GM18909 (cell line): ENCODE measurements around the gene PTPRT.

Experiments
- ATAC-seq: cut with Tn5 transposase; IDR thresholded peaks from one replicate; pipeline ENCODE4 v1.9.1; 2021; ENCODE audit warnings: mild to moderate bottlenecking; ENCODE audit not compliant: unreplicated experiment, poor library complexity

The PTPRT gene

DNA sequence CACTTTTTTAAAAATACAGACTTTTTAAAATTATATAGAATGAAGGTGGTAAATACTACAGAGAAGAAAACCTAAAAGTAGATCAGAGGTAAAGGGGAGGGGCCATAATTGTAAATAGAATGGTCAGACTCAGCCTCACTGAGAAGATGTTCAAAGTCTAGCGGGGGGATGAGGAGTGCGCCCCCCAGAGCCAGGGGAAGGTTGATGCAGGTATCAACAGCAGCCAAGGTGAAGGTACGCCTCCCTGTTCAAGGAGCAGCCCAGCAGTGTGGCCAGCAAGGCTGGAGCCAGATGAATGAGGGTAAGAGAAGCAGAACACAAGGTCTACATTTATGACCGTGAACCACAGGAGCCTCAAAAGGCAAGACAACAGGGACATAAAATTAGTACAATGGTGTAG, 204.1 kb downstream of the PTPRT start:
- no peak for ATAC-seq

DNA sequence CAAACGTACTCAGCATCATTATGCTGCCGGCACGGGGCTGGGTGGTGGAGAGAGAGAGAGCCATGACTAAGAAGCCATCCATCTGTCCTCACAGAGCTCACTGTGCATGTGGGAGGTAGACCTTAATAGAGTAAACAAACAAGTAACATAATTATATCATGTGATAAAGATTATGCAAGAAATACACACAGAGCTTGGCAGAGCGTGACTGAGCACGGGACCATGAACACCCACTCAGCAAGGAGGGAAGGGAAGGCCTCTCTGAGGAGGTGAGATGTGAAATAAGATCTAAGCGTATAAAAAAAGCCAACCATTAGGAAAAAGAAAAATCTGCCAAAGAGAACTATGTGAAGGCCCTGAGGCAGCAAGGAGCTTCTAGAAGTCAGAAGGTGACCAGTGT, 207.5 kb downstream of the PTPRT start:
- ATAC-seq = no peak

DNA sequence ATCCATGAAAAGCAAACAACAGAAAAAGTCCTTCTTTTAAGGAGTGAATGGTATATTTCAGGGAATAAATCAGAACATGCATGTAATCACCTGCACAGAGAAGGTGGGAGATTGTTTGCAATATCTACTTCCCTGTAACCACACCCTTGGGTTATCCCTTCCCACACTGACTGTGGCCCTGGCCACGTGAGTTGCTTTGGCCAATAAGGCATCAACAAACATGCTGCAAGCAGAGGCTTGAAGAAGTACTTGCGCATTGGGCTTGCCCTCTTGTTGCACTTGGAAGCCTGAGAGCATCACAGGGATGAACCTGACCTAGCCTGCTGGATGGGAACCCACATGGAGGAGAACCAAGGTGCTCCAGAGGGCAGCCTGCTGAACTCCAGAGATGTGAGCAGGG, 208.5 kb downstream of the PTPRT start:
- no peak for ATAC-seq

DNA sequence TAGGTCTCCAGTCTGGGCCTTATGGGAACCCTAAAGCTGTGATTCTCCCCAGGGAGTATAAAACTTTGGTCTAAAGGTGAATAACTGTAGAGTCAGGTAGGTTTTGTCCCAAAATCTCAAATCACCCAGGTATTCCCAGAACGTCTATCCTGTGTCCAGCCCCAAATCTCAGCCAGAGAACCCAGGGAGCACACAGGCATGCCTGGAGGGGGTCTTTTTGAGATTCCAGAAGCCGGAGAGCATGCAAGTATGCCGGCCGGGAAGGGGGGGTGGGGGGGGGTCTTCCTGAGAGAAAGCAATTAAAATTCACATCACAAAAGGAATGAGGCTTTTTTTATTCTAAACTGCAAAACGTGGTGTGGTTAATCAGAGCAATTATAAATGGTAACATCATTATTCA, 210.0 kb downstream of the PTPRT start:
- ATAC-seq = no peak

DNA sequence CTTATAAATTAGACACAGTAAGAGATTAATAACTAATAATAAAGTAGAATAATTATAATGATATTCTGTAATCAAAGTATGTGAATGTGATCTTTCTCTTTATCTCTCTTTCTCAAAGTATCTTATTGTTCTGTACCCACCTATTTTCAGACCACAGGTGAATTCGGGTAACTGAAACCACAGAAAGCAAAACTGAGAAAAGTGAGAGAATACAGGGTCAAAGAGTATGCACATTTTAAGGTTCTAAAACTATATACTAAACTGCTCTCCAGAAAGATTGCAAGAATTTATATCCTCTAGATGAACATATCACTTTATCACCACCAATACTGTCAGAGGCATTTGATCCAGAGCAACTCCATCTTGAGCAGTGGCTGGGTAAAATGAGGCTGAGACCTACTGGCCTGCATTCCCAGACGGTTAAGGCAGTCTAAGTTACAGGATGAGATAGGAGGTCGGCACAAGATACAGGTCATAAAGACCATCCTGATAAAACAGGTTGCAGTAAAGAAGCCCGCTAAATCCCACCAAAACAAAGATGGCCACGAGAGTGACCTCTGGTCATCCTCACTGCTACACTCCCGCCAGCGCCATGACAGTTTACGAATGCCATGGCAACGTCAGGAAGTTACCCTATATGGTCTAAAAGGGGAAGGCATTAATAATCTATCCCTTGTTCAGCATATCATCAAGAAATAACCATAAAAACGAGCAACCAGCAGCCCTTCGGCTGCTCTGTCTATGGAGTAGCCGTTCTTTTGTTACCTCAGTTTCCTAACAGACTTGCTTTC, 211.3 kb downstream of the PTPRT start:
- ATAC-seq = no peak

DNA sequence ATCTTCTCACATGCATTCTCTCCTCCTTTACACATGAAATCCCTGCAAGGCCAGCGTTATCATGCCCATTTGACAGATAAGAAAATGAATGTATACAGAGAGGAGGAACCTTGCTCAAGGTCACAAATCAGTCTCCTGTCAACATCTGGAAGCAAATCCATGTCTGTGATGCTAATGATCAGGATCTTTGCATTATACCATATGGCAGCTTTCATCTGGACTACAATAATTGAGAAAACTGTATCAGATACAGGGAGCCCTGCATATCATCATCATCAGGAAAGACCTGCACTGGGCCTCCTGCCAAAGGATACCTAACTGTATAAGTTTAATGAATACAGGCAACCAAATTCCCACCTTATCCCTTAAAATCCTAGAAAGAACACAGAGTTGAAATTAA, 213.7 kb downstream of the PTPRT start:
- no peak for ATAC-seq

DNA sequence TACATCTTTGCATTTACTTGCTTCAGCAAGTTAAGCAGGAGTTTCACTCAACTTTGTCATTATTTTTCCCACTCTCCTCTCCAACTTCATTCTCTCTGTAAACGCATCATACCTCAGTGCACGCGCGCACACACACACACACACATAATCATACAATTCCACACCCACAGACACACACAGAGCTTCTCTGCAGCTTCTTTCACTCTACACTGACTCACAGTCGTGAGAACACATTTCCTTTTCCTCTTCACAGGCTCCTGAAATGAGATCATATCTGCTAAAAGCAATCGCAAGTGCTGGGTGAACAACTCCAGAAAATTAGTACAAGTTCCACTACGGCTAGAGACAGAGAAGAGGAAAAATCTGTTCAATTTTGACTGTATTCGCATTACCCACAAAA, 215.4 kb downstream of the PTPRT start:
- ATAC-seq = no peak

DNA sequence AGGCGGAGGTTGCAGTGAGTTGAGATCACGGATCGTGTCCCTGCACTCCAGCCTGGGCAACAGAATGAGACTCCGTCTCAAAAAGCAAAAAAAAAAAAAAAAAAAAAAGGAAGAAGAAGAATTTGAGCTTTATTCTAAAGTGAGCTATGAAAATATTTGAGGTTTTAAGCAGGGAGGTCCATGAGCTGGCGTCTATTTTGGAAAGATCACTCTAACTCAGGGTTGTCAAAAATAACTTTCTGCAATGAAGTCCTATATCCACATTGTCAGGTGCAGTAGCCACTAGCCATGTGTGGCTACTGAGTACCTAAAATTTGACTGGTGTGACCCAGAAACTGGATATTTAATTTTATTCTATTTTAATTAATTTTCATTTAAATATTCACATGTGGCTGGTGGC, 217.1 kb downstream of the PTPRT start:
- ATAC-seq = no peak

DNA sequence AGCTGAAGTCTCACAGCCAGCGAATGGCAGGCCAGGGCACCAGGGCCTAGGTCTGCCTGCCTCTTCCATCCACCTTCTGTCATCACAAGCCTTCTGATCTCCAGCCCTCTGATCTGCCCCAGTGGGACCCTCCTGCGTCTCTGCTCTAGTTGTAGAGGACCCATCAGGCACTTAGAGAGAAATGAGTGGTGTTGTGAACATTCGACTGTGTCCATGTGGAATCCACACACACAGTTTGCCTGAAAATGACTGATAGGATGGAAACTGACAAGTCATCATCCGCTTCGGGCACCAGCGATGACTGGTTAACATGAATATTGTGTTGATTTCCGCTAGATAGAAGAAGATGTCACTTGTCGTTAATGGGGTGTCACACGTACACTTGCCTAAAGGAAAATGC, 221.0 kb downstream of the PTPRT start:
- ATAC-seq = no peak

DNA sequence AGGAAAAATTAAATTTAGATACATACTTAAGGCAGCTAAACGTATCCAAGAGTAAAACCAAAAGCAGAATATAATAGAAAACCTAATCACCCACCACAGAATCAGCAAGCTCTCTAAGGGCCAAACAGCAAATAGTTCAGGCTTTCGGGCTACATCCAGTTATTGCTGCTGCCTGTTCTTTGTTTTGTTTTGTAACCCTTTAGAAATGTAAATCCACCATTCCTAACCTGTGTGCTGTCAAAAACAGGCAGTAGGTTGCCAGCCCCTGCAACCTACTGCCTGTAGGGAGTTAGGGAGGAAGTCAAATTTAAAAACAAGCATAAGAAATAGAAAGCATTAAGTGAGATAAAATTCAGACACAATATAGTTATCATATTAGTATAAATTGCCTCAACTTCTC, 225.9 kb downstream of the PTPRT start:
- ATAC-seq = no peak

DNA sequence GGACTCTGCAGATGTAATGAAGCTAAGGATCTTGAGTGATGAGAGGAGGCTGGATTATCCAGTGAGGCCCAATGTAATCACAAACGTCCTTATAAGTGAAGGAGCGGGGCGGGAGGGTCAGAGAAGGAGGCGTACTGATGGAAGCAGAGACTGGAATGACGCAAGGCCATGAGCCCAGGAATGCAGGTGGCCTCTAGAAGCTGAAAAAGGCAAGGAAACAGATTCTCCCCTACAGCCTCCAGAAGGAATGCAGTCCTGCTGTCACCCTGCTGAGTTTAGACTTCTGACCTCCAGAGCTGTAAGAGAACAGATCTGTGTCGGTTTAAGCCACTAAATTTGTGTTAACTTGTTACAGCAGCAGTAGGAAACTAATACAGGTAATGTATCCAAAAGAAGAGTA, 227.9 kb downstream of the PTPRT start:
- no peak for ATAC-seq

DNA sequence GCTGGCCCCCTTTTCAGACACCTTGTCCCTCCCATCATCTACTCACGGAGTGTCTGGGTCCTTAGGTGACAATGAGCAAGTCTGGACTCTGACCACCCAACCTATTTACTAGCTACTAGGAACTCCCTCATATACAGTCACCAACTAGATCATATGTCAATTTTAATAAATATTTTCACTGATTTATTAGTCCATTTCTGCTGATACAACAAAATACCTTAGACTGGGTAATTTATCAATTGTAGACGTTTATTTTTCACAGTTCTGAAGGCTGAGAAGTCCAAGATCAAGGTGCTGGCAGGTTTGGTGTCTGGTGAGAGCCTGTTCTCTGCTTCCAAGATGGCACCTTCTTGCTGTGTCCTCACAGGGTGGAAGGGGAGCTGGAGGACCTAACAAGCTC, 229.7 kb downstream of the PTPRT start:
- ATAC-seq = no peak

DNA sequence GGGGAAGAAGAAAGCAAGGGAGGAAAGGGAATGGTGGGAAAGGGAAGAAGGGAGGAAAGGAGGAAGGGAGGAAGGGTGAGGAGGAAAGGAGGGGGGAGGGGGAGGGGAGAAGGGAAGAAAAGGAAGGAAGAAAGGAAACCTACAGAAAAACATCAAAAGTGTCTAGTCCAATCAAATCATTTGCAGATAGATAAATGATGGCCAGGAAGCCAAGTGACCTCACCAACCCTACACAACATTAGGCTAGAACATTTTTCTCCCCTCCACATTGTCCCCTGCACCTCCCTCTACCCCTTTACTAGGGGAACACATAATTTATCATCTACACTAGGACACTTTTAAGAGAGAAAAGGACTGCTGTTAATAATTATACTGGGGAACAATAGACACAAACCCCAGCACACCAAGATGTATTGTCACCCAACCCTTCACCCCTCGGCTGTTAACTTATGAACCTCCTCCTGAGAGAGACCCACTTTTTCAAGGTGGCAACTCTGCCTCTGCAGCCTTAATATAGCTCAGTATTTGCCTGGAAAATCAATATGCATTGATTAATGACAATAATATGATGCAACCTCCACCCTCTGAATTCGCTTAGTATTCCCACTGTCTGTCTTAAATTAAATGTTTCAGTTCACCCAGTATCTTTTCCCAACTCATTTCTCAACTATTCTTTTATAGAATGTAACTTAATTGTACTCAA, 231.2 kb downstream of the PTPRT start:
- no peak for ATAC-seq

DNA sequence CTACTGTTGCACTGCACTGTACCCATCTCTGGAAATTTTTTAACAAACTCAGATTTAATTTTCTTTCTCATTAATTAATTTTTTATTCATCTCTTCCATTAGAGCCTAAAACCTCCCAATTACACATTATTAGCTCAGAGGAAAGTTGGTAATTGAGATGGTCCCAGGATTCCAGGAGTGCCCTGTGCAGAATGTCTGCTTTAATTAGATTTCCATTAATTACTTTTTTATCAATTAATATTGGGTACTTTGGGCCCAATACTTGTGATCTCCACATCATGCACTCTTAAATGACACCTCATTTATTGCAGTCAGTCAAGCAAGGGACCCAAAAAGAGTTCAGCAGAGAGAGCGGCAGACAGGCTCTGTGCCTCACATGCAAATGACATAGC, 232.0 kb downstream of the PTPRT start:
- ATAC-seq = no peak

DNA sequence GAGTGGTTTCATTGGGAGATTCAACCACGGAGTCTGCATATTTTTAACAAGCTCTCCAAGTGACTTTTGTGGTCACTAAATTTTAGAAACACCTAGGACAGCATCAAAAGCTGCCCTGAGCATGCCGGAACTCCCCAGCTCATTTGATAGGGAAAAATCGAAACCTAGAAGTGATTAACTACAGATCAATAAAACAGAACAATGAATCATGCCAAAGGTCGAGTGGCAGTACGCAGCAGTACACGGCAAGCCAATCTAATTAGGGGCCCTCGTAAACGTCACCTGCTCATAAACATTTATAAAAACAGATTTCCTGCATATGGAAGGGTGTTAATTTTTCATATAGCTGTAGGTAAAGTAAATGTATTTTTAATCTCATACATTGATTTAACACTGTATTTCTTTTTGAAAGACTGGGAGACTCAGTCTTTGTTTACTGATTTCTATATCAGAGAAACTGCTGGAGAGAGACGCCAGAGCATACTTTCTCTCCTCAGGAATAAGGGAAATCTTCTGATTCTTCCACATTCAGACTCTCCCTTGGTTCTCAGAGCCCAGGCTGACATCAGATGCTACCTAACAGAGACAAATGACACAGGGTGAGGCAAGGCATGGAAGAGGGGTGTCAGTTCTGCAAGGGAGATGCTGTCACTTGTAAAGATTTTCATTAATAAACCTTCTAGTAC, 232.5 kb downstream of the PTPRT start:
- ATAC-seq = no peak

DNA sequence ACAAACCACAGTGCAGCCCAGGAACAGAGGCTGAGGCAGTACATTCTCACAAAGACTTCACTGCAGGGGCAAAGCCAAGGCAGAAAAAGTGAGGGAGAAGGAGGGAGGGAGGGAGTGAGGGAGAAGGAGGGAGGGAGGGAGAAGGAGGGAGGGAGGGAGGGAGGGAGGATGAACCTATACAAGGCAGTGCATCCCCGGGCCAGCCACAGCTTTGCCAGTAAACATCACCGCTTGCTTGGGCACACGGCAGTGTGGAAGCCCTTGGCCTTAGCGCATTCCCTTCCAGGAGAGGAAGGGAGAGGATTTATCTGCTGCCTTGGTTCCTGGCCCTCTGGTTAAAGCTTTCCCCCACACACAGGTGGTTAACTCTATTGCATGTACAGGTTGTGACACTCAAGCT, 234.0 kb downstream of the PTPRT start:
- no peak for ATAC-seq

DNA sequence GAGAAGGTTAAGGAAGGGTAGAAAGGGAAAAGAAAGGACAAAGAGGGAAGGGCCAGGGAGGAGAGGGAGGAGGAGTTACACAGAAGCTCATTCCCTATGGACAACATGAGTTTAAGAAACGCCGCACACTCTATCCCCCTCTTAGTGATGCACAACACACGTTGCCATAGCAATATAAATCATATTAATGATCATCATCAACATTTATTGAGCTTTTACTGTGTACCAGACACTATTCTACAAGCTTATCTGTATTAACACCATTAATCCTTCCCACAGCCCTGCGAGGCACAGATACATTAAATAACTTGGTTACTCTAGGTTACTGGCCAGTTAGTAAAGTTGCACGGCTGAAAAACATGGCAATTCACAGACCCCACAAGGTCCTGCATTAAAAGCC, 234.8 kb downstream of the PTPRT start:
- ATAC-seq = no peak

DNA sequence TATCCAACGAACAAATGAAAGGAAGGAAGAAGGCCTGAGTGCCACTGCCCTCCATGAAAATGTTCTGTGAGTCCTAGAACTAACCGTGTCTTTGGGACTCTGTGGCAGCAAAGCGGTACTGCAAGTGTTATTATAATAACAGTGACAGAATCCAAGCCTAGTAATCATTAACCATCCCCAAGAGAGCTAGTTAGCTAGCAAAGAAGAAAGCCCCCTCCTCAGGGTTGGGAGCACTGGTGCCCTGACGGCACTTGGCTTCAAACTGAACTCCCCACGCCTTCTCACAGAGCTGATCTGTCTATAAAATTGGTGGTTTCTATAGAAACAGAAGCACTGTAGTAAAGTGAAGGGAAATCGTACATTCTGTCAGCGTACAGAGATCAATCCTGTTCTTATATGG, 239.8 kb downstream of the PTPRT start:
- ATAC-seq = no peak

DNA sequence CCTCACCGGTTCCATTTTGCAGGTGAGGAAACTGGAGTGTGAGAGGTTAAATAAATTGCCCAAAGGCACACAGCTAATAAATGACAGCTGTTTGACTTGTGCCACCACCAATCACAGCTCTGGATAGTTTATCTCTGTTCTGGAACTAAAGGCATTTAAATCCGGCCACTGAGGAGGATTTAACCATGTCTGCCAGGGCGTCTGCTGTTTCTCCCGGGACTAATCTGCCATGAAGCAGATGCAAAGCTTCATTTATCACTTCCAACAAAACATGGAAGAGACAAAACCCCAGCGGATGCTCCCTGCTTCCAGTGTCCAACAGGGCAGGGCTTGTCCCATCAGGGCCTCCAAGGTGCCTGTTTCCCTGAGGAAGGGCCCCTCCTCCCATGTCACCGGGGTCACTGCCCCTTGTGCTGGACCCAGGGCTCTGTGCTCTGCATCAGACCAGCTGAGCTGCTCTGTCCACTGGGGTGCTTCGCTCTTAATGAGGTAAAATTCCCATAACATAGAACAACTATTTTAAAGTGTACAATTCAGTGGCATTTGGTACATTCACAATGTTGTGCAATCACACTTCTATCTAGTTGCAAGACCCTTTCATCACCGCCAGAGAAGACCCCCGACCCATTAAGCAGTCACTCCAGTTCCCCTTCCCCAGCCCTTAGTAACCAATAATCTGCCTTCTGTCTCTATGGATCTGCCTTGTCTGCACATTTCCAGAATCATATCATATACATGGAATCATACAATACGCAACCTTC, 244.3 kb downstream of the PTPRT start:
- no peak for ATAC-seq

DNA sequence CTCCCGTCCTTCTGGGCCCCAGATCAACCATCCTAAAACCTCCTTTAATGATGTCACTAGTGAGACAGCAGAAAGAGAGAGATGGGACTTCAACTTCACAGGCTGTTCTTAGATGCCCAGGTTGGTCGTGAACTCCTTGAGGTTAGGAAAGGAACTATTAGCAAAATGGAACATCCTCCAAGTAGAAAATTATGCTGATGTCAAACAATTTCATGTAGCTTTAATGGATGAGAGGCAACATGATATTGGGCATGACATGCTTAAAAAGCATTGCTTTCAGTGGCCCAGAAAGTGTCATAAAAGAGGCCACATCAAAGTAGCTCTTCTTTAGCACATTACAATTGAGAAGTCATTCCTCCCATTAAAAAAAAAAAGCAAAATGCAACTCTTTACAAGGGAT, 248.1 kb downstream of the PTPRT start:
- no peak for ATAC-seq
